Measurements from ENCODE around the gene B9D1.

- no peak for TF ChIP-seq CTCF (IDR thresholded peaks at IDR 0.05; ENCODE audit: low read depth, low read length)
- no peak for TF ChIP-seq EZH2phosphoT487 (IDR thresholded peaks at IDR 0.05; ENCODE audit: low read depth)
Measured at GRCh38 chr17:19382531-19383444, 20.3 kb upstream of the B9D1 start.

Data from OCI-LY3 (cell line).